Body of pancreas (tissue), 4 donors: ENCODE data around the gene LASP1NB.
"Not testable (repeated sequence)": the region's sequence is repeated elsewhere in the genome, so short reads cannot be mapped to it uniquely, and the experiment has no call there.

ENCODE experiments used
- CTCF ChIP-seq, 7 experiments: fragments of 450-650 bp in 4 of 7; fragments of 200-600 bp in 3 of 7; sonication (generic) in 3 of 7; IDR thresholded peaks; one replicate each; pipeline ENCODE4 v1.5.1; 2016 to 2019; ENCODE audit warnings: antibody characterized with exemption in 7 of 7
- POLR2A ChIP-seq, 3 donors: fragments of 450-650 bp; IDR thresholded peaks; one replicate each; pipeline ENCODE4 v1.6.1; 2016; ENCODE audit warnings: antibody characterized with exemption in 3 of 3, mild to moderate bottlenecking in 2 of 3

GRCh38 chr17:38976187-38976551 is 50.8 kb downstream of the LASP1NB start:
- TF ChIP-seq CTCF, POLR2A (IDR thresholded peaks at IDR 0.05): not testable (repeated sequence)
